Measurements from ENCODE around the gene TRAF3IP3. TPM values are rescaled to one million over a fixed set of nuclear protein-coding genes. Genes with fewer than 3 reads are reported as not detected.

TRAF3IP3 gene
- total RNA-seq, 2 donors from 2014 or later, result 127 to 157 TPM

GRCh38 chr1:209759829-209760359 lies 4.0 kb downstream of the TRAF3IP3 start:
- DNase-seq (no peak), ATAC-seq (replicated peaks in 1 of 2) (no peak)
- Mint-ChIP-seq H3K27me3 (ENCODE audit: low read depth) (no peaks in the 10 kb centered on the region), H3K4me1 (ENCODE audit: low read depth) (peaks cover 80% of the 10 kb centered on the region), H3K9me3 (no peaks in the 10 kb centered on the region), H3K36me3 (ENCODE audit: insufficient read depth in 2 of 2) (peaks cover 26 to 78% of the 10 kb centered on the region in 2 donors), H3K27ac (peak overlapping the region; percentile 41), H3K4me3 (peak overlapping the region; percentile 33 to 90)

- H3K27ac Mint-ChIP-seq, result peak overlapping the region; percentile 86
- H3K4me1 Mint-ChIP-seq (ENCODE audit: low read depth), result peaks cover 82% of the 10 kb centered on the region
- H3K36me3 Mint-ChIP-seq (ENCODE audit: insufficient read depth in 2 of 2), result peaks cover 28 to 80% of the 10 kb centered on the region in 2 donors
- H3K27me3 Mint-ChIP-seq (ENCODE audit: low read depth), result no peaks in the 10 kb centered on the region
- DNase-seq, result no peak
- H3K4me3 Mint-ChIP-seq, result peak overlapping the region; percentile 57 to 59
- H3K9me3 Mint-ChIP-seq, result no peaks in the 10 kb centered on the region
- ATAC-seq (replicated peaks in 1 of 2), result no peak
Measured at GRCh38 chr1:209761011-209761635, 5.3 kb downstream of the TRAF3IP3 start.

GRCh38 chr1:209766051-209766450 lies 10.2 kb downstream of the TRAF3IP3 start:
- no peak for DNase-seq
- H3K4me1 Mint-ChIP-seq (ENCODE audit: low read depth), result peaks cover 71% of the 10 kb centered on the region
- H3K27me3 Mint-ChIP-seq (ENCODE audit: low read depth), result no peaks in the 10 kb centered on the region
- ATAC-seq (replicated peaks in 1 of 2), result no peak
- H3K9me3 Mint-ChIP-seq, result no peaks in the 10 kb centered on the region
- peak overlapping the region; percentile 62 to 71 for H3K4me3 Mint-ChIP-seq
- H3K36me3 Mint-ChIP-seq (ENCODE audit: insufficient read depth in 2 of 2), result peaks cover 28 to 57% of the 10 kb centered on the region in 2 donors
- H3K27ac Mint-ChIP-seq, result peak overlapping the region; percentile 71

- peaks cover 24 to 47% of the 10 kb centered on the region in 2 donors for H3K36me3 Mint-ChIP-seq (ENCODE audit: insufficient read depth in 2 of 2)
- H3K4me3 Mint-ChIP-seq, result peak overlapping the region; percentile 62 to 71
- no peaks in the 10 kb centered on the region for H3K9me3 Mint-ChIP-seq
- DNase-seq (no peak), ATAC-seq (replicated peaks in 1 of 2) (peak; percentile 21 to 36)
- H3K27ac Mint-ChIP-seq, result peak overlapping the region; percentile 44
- no peaks in the 10 kb centered on the region for H3K27me3 Mint-ChIP-seq (ENCODE audit: low read depth)
- peaks cover 60% of the 10 kb centered on the region for H3K4me1 Mint-ChIP-seq (ENCODE audit: low read depth)
Measured at GRCh38 chr1:209767096-209767495, 11.2 kb downstream of the TRAF3IP3 start.

GRCh38 chr1:209767706-209768105 lies 11.9 kb downstream of the TRAF3IP3 start:
- peaks cover 24 to 42% of the 10 kb centered on the region in 2 donors for H3K36me3 Mint-ChIP-seq (ENCODE audit: insufficient read depth in 2 of 2)
- DNase-seq, result no peak
- H3K4me3 Mint-ChIP-seq, result no peak overlapping the region
- no peak for ATAC-seq (replicated peaks in 1 of 2)
- no peaks in the 10 kb centered on the region for H3K9me3 Mint-ChIP-seq
- no peak overlapping the region for H3K27ac Mint-ChIP-seq
- peaks cover 54% of the 10 kb centered on the region for H3K4me1 Mint-ChIP-seq (ENCODE audit: low read depth)
- H3K27me3 Mint-ChIP-seq (ENCODE audit: low read depth), result no peaks in the 10 kb centered on the region

GRCh38 chr1:209768354-209768774 lies 12.5 kb downstream of the TRAF3IP3 start:
- ATAC-seq (replicated peaks in 1 of 2) (peak; percentile 88 to 90), DNase-seq (peak; percentile 87 to 94)
- H3K27me3 Mint-ChIP-seq (ENCODE audit: low read depth), result no peaks in the 10 kb centered on the region
- H3K9me3 Mint-ChIP-seq, result no peaks in the 10 kb centered on the region
- H3K4me1 Mint-ChIP-seq (ENCODE audit: low read depth), result peaks cover 48% of the 10 kb centered on the region
- no peak overlapping the region for H3K4me3 Mint-ChIP-seq
- no peak overlapping the region for H3K27ac Mint-ChIP-seq
- H3K36me3 Mint-ChIP-seq (ENCODE audit: insufficient read depth in 2 of 2), result peaks cover 27 to 42% of the 10 kb centered on the region in 2 donors

- peak; percentile 64 to 70 for ATAC-seq (replicated peaks in 1 of 2)
Measured at GRCh38 chr1:209769171-209769904, 13.5 kb downstream of the TRAF3IP3 start.

GRCh38 chr1:209769971-209770370 lies 14.1 kb downstream of the TRAF3IP3 start:
- Mint-ChIP-seq H3K36me3 (ENCODE audit: insufficient read depth in 2 of 2) (peaks cover 29 to 45% of the 10 kb centered on the region in 2 donors), H3K4me1 (ENCODE audit: low read depth) (peaks cover 46% of the 10 kb centered on the region), H3K27me3 (ENCODE audit: low read depth) (no peaks in the 10 kb centered on the region), H3K4me3 (no peak overlapping the region), H3K27ac (no peak overlapping the region), H3K9me3 (no peaks in the 10 kb centered on the region)
- no peak for DNase-seq
- no peak for ATAC-seq (replicated peaks in 1 of 2)

More at GRCh38 chr1:209769171-209769904, 13.5 kb downstream of the TRAF3IP3 start:
- DNase-seq, result peak; percentile 80 to 85
- Mint-ChIP-seq H3K36me3 (ENCODE audit: insufficient read depth in 2 of 2) (peaks cover 27 to 41% of the 10 kb centered on the region in 2 donors), H3K27ac (no peak overlapping the region), H3K27me3 (ENCODE audit: low read depth) (no peaks in the 10 kb centered on the region), H3K9me3 (no peaks in the 10 kb centered on the region), H3K4me3 (no peak overlapping the region), H3K4me1 (ENCODE audit: low read depth) (peaks cover 43% of the 10 kb centered on the region)

GRCh38 chr1:209770636-209771415 lies 15.0 kb downstream of the TRAF3IP3 start:
- Mint-ChIP-seq H3K4me3 (no peak overlapping the region), H3K4me1 (ENCODE audit: low read depth) (peaks cover 43% of the 10 kb centered on the region), H3K36me3 (ENCODE audit: insufficient read depth in 2 of 2) (peaks cover 32 to 50% of the 10 kb centered on the region in 2 donors), H3K9me3 (no peaks in the 10 kb centered on the region), H3K27me3 (ENCODE audit: low read depth) (no peaks in the 10 kb centered on the region), H3K27ac (no peak overlapping the region)
- ATAC-seq (replicated peaks in 1 of 2) (no peak), DNase-seq (no peak)

- ATAC-seq (replicated peaks in 1 of 2) (no peak), DNase-seq (no peak)
- peaks cover 25 to 47% of the 10 kb centered on the region in 2 donors for H3K36me3 Mint-ChIP-seq (ENCODE audit: insufficient read depth in 2 of 2)
- H3K4me1 Mint-ChIP-seq (ENCODE audit: low read depth), result peaks cover 32% of the 10 kb centered on the region
- peak overlapping the region; percentile 69 for H3K27ac Mint-ChIP-seq
- no peaks in the 10 kb centered on the region for H3K27me3 Mint-ChIP-seq (ENCODE audit: low read depth)
- H3K9me3 Mint-ChIP-seq, result no peaks in the 10 kb centered on the region
- no peak overlapping the region for H3K4me3 Mint-ChIP-seq
Measured at GRCh38 chr1:209772126-209772525, 16.3 kb downstream of the TRAF3IP3 start.

- ATAC-seq (replicated peaks in 1 of 2) (no peak), DNase-seq (no peak)
Measured at GRCh38 chr1:209774592-209774991, 18.7 kb downstream of the TRAF3IP3 start.

GRCh38 chr1:209775678-209776077 lies 19.8 kb downstream of the TRAF3IP3 start:
- Mint-ChIP-seq H3K4me3 (no peak overlapping the region), H3K27me3 (ENCODE audit: low read depth) (no peaks in the 10 kb centered on the region), H3K27ac (no peak overlapping the region), H3K36me3 (ENCODE audit: insufficient read depth in 2 of 2) (peaks cover 21 to 52% of the 10 kb centered on the region in 2 donors), H3K9me3 (no peaks in the 10 kb centered on the region), H3K4me1 (ENCODE audit: low read depth) (peaks cover 22% of the 10 kb centered on the region)
- DNase-seq (no peak), ATAC-seq (replicated peaks in 1 of 2) (no peak)

More at GRCh38 chr1:209774592-209774991, 18.7 kb downstream of the TRAF3IP3 start:
- Mint-ChIP-seq H3K27ac (peak overlapping the region; percentile 41), H3K4me1 (ENCODE audit: low read depth) (peaks cover 22% of the 10 kb centered on the region), H3K36me3 (ENCODE audit: insufficient read depth in 2 of 2) (peaks cover 19 to 52% of the 10 kb centered on the region in 2 donors), H3K9me3 (no peaks in the 10 kb centered on the region), H3K27me3 (ENCODE audit: low read depth) (no peaks in the 10 kb centered on the region), H3K4me3 (no peak overlapping the region)

Data from activated T-cell treated with anti-CD3 and anti-CD28 coated beads, Interleukin-2, amount 50 U/mL, for 72 hours (primary cell).